ENCODE data around the gene MPPE1.
"Not testable (repeated sequence)": the region's sequence is repeated elsewhere in the genome, so short reads cannot be mapped to it uniquely, and the experiment has no call there.

MPPE1 gene

GRCh38 chr18:11880586-11881304 is 27.4 kb downstream of the MPPE1 start:
- DNase-seq: no peak

DNA sequence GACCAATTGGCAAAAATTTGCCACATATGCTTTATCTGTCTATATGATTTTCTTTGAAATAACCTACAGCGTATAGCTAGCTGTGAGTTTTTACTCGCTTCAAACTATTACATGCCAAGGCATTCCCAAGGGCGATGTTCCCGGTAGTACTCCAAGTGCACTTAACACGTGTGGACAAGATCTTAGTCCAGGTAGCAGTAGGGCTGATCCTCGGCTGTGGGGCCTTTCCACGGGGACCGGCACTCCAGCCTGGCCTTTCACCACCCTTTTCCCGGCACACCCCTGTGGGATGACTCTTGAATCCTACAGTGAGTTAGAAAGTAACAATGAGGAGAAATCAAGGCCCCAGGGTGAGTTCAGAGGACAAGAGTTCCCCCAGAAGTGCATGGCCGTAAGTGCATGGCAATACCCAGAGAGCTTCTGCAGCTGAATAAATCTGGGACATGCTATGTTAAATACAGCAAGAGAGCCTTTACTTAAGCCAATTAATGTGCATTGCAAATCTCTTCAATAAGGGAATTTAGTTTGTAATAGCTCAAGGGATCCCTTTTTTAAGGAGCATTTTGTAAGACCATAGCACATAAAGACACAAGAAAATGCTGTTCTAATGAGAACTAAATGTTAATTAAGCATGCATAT is 30.5 kb downstream of the MPPE1 start:
- no peak for DNase-seq

- DNase-seq: no peak
Observed at GRCh38 chr18:11874676-11875075, 33.4 kb downstream of the MPPE1 start.

DNA sequence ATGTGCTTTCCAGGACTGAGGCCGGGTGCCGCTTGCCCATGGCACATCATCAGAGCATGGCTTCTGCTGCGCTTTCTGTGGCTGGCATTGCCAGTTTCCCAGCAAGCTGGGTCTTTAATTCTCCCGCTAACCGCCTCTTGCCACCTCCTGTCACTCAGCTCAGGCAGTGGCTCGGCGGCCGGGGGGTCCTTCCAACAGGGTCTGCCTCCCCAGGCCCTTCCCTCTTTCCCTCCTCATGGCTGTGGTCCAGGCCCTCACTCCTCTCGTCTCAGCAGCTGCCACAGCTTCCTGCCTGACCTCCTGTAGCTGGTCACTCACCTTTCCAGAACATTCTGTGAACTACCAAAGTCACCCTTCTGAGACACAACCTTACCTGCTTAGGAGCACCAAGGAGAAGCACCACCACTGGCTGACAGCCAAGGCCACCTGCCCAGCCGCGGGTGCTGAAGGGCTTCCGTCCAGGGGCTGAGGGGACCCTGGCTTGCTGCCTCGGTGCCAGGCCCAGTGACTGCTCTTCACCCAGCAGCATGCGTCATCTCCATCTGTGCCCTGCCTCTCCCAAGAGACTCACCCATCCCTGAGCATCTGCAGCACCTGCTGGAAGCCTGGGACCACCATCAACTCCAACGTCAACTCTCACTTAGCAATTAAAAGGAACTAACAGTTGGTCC is 34.3 kb downstream of the MPPE1 start:
- no peak for DNase-seq

DNA sequence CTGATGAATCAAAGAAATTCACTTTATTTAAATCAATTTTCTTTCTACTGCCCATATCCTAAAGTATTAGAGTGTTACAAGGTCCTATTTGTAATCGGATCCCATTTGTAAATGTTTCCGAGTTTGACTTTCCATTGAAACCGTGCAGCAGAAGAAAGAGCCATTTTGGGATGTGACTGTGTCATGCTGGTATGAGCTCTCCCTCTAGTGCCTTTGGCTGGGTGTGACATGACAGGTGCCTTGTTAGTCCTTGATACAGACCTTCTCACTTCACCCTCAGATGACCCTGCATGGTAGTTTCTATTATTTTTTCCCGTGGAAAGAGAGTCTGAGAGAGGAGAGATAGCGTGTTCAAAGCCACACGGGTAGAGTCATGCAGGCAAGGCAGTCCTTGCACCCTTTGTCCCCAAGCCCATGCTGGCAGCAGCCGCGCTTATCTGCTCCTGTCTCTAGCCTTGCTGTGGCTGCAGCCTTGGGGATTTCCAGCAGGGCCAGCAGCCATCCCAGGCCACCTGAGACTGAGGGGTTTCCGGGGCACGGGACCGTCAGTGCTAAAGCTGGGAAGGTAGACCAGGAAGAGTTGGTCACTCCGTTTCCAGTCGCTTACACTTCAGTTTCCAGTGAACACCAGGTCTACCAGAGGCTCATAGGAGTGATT is 35.5 kb downstream of the MPPE1 start:
- no peak for DNase-seq

GRCh38 chr18:11871501-11871900 is 36.6 kb downstream of the MPPE1 start:
- DNase-seq: no peak

DNA sequence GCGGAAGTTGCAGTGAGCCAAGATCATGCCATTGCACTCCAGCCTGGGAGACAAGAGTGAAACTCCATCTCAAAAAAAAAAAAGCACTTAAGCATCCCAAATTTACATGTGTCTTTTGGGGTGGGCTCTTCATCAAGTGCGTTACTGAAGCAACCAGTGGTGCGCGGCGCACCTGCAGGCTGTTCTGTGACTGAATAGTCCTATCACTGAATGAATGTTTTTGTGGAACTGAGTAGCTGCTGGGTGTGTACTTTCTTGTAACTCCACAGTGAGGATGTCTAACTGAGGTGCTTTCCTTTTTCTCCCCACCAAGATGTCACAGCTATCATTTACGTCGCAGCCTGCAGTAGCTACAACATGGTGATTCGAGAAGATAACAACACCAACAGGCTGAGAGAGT is 39.9 kb downstream of the MPPE1 start:
- DNase-seq: no peak

DNA sequence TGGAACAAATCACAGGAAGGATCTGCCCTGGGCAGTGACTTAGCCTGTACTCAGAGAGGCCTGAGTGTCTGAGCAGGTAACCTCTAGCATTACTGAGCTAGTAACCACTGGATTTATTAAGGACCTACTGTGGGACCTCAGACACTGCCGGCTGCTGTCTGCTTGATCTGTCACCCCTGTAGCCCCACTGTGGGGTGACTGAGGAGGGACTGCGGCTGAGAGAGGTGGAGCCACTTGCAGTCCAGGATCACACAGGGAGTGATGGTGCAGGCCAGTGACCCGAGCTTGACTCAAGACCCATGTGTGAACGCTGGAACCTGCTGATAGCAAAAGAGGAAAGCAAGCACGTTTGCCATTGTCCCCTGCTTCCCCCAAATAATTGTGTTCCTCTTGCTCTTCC is 41.4 kb downstream of the MPPE1 start:
- DNase-seq: no peak

DNA sequence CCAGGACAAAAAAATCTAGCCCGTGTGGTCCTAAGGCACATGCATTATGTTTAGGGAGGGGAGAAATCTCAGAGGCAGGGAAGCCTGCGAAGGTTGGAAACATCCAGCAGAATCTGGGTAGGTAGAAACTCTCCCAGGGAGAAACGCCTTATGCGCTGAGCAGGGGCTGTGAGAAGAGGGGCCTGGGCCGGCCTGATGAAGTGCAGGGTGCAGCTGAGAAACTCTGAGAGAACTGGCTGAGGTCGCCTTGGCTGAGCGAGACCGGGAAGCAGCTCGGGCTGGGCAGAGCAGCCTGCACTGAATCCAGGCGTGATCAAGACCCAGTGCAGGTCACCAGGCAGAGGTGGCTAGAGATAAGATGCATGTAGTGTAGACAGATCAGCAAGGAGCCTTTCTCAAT is 41.8 kb downstream of the MPPE1 start:
- DNase-seq: no peak

- DNase-seq: no peak
Observed at GRCh38 chr18:11865071-11865470, 43.0 kb downstream of the MPPE1 start.

- no peak for DNase-seq
Observed at GRCh38 chr18:11864471-11864870, 43.6 kb downstream of the MPPE1 start.

- DNase-seq: no peak
Observed at GRCh38 chr18:11862468-11863137, 45.5 kb downstream of the MPPE1 start.

GRCh38 chr18:11861583-11862288 is 46.4 kb downstream of the MPPE1 start:
- no peak for DNase-seq

DNA sequence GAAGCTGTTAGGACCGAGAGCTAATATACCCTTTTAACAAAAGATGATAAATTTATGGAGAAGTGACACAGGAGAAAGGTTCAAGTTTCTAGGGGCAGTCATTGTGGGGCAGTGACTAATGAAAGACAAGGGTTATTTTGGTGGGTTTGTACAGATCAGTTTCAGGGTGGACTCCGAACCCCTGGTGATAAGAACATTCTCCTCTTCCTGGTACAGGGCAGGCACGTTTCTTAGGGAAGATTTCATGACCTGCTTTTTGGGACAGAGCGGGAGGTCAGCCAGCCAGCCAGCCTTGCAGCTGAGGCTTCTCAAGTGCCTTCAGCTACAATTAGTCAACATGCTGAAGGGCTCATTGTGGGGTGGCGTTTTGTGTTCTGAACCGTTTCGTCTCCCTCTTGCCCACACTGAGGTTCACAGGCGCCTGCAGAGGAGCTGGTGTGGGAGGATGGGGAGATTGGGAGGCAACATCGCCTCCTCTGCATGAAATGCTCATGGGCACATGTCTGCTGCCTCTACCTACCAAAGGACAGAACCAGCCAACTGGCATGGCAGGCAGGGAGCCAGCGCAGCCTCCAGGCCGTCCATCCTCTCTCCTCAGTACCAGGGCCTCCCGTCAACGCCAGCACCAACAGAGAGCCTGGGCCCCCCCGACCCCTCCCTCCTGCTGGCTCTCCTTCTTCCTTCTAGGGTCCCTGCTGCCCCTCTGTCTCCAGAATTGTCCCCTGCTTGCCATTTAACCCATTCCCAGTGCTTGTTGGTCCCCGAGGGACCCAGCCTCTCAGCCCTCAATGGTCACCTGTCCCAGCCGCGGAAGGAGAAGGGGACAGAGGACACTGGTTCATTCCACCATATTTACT is 47.3 kb downstream of the MPPE1 start:
- no peak for DNase-seq

GRCh38 chr18:11859903-11860407 is 48.2 kb downstream of the MPPE1 start:
- DNase-seq: no peak

- no peak for DNase-seq
Observed at GRCh38 chr18:11859282-11859830, 48.8 kb downstream of the MPPE1 start.

- no peak for DNase-seq
Observed at GRCh38 chr18:11857177-11857887, 50.8 kb downstream of the MPPE1 start.

- not testable (repeated sequence) for DNase-seq
Observed at GRCh38 chr18:11854554-11854953, 53.6 kb downstream of the MPPE1 start.

DNA sequence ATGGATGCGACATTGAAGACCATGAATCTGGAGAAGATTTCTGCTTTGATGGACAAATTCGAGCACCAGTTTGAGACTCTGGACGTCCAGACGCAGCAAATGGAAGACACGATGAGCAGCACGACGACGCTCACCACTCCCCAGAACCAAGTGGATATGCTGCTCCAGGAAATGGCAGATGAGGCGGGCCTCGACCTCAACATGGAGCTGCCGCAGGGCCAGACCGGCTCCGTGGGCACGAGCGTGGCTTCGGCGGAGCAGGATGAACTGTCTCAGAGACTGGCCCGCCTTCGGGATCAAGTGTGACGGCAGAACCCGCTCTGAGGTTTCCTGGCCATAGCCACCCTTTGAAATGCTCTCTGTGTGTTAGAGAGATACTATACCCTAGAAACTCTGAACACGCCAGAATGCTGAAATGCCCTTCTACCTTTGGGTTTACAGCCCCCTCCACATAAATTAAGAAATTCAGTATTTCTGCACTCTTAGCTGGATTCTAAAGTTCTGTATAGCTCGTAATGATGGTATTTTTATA is 56.2 kb downstream of the MPPE1 start:
- DNase-seq: no peak
